Aorta (tissue), 5 donors: ENCODE results near the gene SCLY. TPM values are rescaled to one million over a fixed set of nuclear protein-coding genes. Genes with fewer than 3 reads are reported as not detected.

Experiments used
- ATAC-seq: fragments of 200-7000 bp; cut with Tn5 transposase; one replicate; pipeline ENCODE4 v1.9.1; 2022; ENCODE audit warnings: moderate library complexity; ENCODE audit not compliant: low FRiP score
- DNase-seq, 2 donors: peaks; one replicate each; pipeline ENCODE4 v3.0.0-alpha.2; 2020
- H3K27ac ChIP-seq, 2 donors: one replicate each; pipeline ENCODE4 v1.5.1; 2013; ENCODE audit warnings: low read length in 2 of 2, mild to moderate bottlenecking in 2 of 2, moderate library complexity in 2 of 2, control low read depth in 1 of 2, inconsistent platforms in 1 of 2, low read depth in 1 of 2
- H3K27me3 ChIP-seq, 2 donors: one replicate each; pipeline ENCODE4 v1.6.1; 2013; ENCODE audit warnings: control low read depth in 1 of 2, low read length in 1 of 2, mild to moderate bottlenecking in 1 of 2, moderate library complexity in 1 of 2; ENCODE audit not compliant: insufficient read depth in 2 of 2, control insufficient read depth in 1 of 2
- H3K36me3 ChIP-seq, 2 donors: one replicate each; pipeline ENCODE4 v1.6.1; 2013; ENCODE audit warnings: control low read depth in 1 of 2, low read length in 1 of 2, mild to moderate bottlenecking in 1 of 2; ENCODE audit not compliant: insufficient read depth in 2 of 2, control insufficient read depth in 1 of 2
- H3K4me1 ChIP-seq, 2 donors: one replicate each; pipeline ENCODE4 v1.6.1; 2013; ENCODE audit warnings: low read length in 2 of 2, control low read depth in 1 of 2, mild to moderate bottlenecking in 1 of 2, moderate library complexity in 1 of 2; ENCODE audit not compliant: insufficient read depth in 2 of 2, control insufficient read depth in 1 of 2
- H3K4me3 ChIP-seq, 2 donors: one replicate each; pipeline ENCODE4 v1.5.1; 2013; ENCODE audit warnings: low read length in 2 of 2, control low read depth in 1 of 2, mild to moderate bottlenecking in 1 of 2
- H3K9me3 ChIP-seq: one replicate; pipeline ENCODE4 v1.6.1; 2013; ENCODE audit warnings: mild to moderate bottlenecking, low read length; ENCODE audit not compliant: control insufficient read depth
- WGBS, 2 donors: extraction: QIAGEN DNeasy Blood & Tissue Kit; methylation state at CpG; one replicate each; pipeline ENCODE4 v1.1.7; 2013; 5-methylcytosine and 5-hydroxymethylcytosine counted together
- intact Hi-C, 2 donors: fragments of 100-400 bp; cut with DNase I; formaldehyde crosslinking; loops; one replicate each; pipeline versions ENCODE4 v1.14.2 to v1.15.0; 2022
- polyA plus RNA-seq, 2 donors: library from polyadenylated mRNA; stranded (reverse); fragments of 200-250 nt; gene quantifications; one replicate each; pipeline ENCODE4 v1.2.3, GENCODE V29; 2013
- total RNA-seq, 2 donors: library from RNA; stranded (reverse); fragmentation: NEBNext Ultra II Directional; extraction: Animal tissue kit (Norgen Biotek cat#: 25700); gene quantifications; one replicate each; pipeline ENCODE4 v1.2.1, GENCODE V29; 2021
- donor health status: healthy with polysubstance abuse.
- donor health status: Bipolar disorder and iron deficiency.
- donor health status: DM: no; HTN: no; CAD: no.
- donor health status: DM: no; HTN: no; CAD: no.
- donor health status: DM: yes; HTN: yes; CAD: no.

Gene SCLY
- total and polyA plus RNA-seq, 4 donors: 6.3 to 15.4 (median 12.6) TPM

GRCh38 chr2:238100821-238101771, 40.3 kb downstream of the SCLY start:
- Histone ChIP-seq H3K36me3 (no peaks in the 10 kb centered on the region), H3K4me3 (no peak overlapping the region), H3K9me3 (no peaks in the 10 kb centered on the region), H3K27ac (no peak overlapping the region), H3K27me3 (no peaks in the 10 kb centered on the region), H3K4me1 (no peaks in the 10 kb centered on the region)
- WGBS, 2 donors: 89% methylated on average over 27 to 28 of the region's 28 CpGs
- ATAC-seq (no peak), DNase-seq (no peak)
- intact Hi-C loops: no loop called here

- 88 to 90% methylated on average over 30 of the region's 30 CpGs for WGBS, 2 donors
- no peak overlapping the region for H3K27ac ChIP-seq
- no peaks in the 10 kb centered on the region for H3K9me3 ChIP-seq
- no peak for ATAC-seq
- intact Hi-C loops: no loop called here
- no peak overlapping the region for H3K4me3 ChIP-seq
- H3K27me3 ChIP-seq: no peaks in the 10 kb centered on the region
- peak; percentile 42 to 66 for DNase-seq
- no peaks in the 10 kb centered on the region for H3K36me3 ChIP-seq
- no peaks in the 10 kb centered on the region for H3K4me1 ChIP-seq
These were observed 41.4 kb downstream of the SCLY start for GRCh38 chr2:238101891-238102841.

GRCh38 chr2:238102865-238103264, 42.1 kb downstream of the SCLY start:
- ATAC-seq (no peak), DNase-seq (no peak)
- Histone ChIP-seq H3K4me1 (no peaks in the 10 kb centered on the region), H3K27me3 (no peaks in the 10 kb centered on the region), H3K27ac (no peak overlapping the region), H3K36me3 (no peaks in the 10 kb centered on the region), H3K9me3 (no peaks in the 10 kb centered on the region), H3K4me3 (no peak overlapping the region)
- intact Hi-C loops: no loop called here
- WGBS, 2 donors: 88 to 89% methylated on average over 10 of the region's 10 CpGs

- no peak for ATAC-seq
- no peak overlapping the region for H3K4me3 ChIP-seq
- no peaks in the 10 kb centered on the region for H3K27me3 ChIP-seq
- H3K4me1 ChIP-seq: no peaks in the 10 kb centered on the region
- intact Hi-C loops: no loop called here
- 90 to 93% methylated on average over 18 of the region's 18 CpGs for WGBS, 2 donors
- H3K27ac ChIP-seq: no peak overlapping the region
- no peaks in the 10 kb centered on the region for H3K9me3 ChIP-seq
- peak in 1 of 2 donors; percentile 29 for DNase-seq
- H3K36me3 ChIP-seq: no peaks in the 10 kb centered on the region
These were observed 42.8 kb downstream of the SCLY start for GRCh38 chr2:238103465-238104225.

- intact Hi-C loops: no loop called here
These were observed 43.5 kb downstream of the SCLY start for GRCh38 chr2:238104226-238104690.

GRCh38 chr2:238104691-238105371, 44.0 kb downstream of the SCLY start:
- 93 to 95% methylated on average over 21 of the region's 21 CpGs for WGBS, 2 donors
- Histone ChIP-seq H3K4me3 (no peak overlapping the region), H3K4me1 (no peaks in the 10 kb centered on the region), H3K36me3 (no peaks in the 10 kb centered on the region), H3K27me3 (no peaks in the 10 kb centered on the region), H3K27ac (no peak overlapping the region), H3K9me3 (no peaks in the 10 kb centered on the region)
- peak in 1 of 2 donors; percentile 33 for DNase-seq
- intact Hi-C loops: no loop called here
- no peak for ATAC-seq

More at GRCh38 chr2:238104226-238104690, 43.5 kb downstream of the SCLY start:
- no peak overlapping the region for H3K4me3 ChIP-seq
- H3K27me3 ChIP-seq: no peaks in the 10 kb centered on the region
- no peak overlapping the region for H3K27ac ChIP-seq
- DNase-seq (peak; percentile 21 to 71), ATAC-seq (no peak)
- WGBS, 2 donors: 90 to 92% methylated on average over 14 of the region's 14 CpGs
- no peaks in the 10 kb centered on the region for H3K4me1 ChIP-seq
- no peaks in the 10 kb centered on the region for H3K9me3 ChIP-seq
- H3K36me3 ChIP-seq: no peaks in the 10 kb centered on the region

GRCh38 chr2:238105506-238106338, 44.9 kb downstream of the SCLY start:
- ATAC-seq (no peak), DNase-seq (peak; percentile 37 to 66)
- no peak overlapping the region for H3K4me3 ChIP-seq

More at GRCh38 chr2:238105506-238106338, 44.9 kb downstream of the SCLY start:
- intact Hi-C loops: no loop called here
- 93 to 94% methylated on average over 27 to 28 of the region's 28 CpGs for WGBS, 2 donors
- Histone ChIP-seq H3K9me3 (no peaks in the 10 kb centered on the region), H3K36me3 (no peaks in the 10 kb centered on the region), H3K4me1 (no peaks in the 10 kb centered on the region), H3K27me3 (no peaks in the 10 kb centered on the region), H3K27ac (no peak overlapping the region)
